Measurements from ENCODE around the gene GET3.
"Not testable (repeated sequence)": the region's sequence is repeated elsewhere in the genome, so short reads cannot be mapped to it uniquely, and the experiment has no call there.

GET3 gene

DNA sequence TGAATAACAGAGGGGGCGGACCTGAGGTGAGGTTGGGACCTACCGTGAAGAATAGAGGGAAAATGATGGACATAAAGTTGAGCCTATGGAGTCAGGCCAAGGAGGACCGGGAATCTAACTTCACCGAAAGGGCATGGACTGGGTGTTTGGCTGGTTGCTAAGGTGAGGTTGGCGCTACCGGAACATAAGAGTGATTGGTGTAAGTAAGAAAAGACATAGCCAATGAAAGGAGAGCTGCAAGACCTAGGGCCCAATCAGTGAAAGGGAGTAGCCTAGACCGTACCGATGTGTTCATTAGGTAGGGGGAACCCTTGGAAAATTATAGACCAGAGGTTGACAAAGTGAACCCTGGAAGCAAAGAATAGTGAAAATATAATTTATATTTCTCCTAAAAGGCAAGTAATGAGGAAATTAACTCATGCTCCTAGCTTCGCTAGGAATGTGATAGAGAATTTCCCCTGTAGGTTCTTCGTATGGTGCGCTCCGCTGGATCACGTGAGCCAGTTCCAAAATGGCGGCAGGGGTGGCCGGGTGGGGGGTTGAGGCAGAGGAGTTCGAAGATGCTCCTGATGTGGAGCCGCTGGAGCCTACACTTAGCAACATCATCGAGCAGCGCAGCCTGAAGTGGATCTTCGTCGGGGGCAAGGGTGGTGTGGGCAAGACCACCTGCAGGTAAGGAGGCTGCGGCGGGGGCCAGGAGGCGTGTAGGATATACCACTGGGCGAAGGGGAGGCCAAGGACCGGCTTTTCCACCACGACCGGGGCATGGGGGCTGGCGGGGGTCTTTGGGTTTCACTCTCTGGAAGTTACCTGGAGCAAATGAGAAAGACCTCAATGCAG lies at the start of gene GET3:
Gene GET3 (plus strand): TSS at position 503 of the 840 bp plus-strand sequence. CDS start 9 bp downstream, at position 512.
- Mint-ChIP-seq H3K9me3 (no peaks in the 10 kb centered on the region), H3K27me3 (no peaks in the 10 kb centered on the region), H3K27ac (peak within 1 kb of the TSS; percentile 100), H3K36me3 (ENCODE audit: low read depth) (peaks cover 32% of the 10 kb centered on the region), H3K4me3 (peak within 1 kb of the TSS; percentile 100), H3K4me1 (ENCODE audit: low read depth) (peaks cover 44% of the 10 kb centered on the region)

GRCh38 chr19:12689012-12689411 lies 48.3 kb upstream of the GET3 start:
- H3K9me3 Mint-ChIP-seq: no peaks in the 10 kb centered on the region
- no peak overlapping the region for H3K27ac Mint-ChIP-seq
- peaks cover 4% of the 10 kb centered on the region for H3K36me3 Mint-ChIP-seq (ENCODE audit: low read depth)
- no peak overlapping the region for H3K4me3 Mint-ChIP-seq
- no peaks in the 10 kb centered on the region for H3K4me1 Mint-ChIP-seq (ENCODE audit: low read depth)
- no peaks in the 10 kb centered on the region for H3K27me3 Mint-ChIP-seq

DNA sequence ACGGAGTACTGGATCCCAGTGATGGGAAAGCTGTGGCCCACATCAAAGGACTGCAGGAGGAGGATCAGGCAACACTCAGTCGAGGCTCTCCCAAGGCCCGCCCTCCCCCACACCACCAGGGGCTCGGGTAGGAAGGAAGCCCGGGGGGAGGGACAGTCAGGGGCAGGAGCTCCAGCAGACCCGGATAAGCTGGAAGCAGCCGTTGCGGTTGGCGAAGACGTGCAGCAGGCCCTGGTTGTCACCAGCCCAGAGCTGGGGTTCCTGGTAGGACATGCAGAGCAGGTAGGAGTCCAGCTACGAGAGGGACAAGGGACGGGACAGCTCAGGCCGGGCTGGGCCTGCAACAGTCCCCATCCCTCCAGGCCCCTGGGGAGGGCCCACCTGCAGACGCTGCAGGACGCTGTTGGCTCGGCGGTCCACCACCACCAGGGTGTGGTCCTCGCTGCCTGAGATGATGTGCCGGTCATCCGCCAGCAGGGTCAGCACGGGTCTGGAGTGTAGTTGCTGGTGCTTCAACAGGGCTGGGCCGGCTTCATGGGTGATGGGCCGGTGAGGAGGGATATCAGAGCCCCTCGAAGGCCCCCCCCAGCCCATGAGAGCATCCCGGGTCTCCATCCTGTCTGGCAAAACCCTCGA lies 47.6 kb upstream of the GET3 start:
- H3K36me3 Mint-ChIP-seq (ENCODE audit: low read depth): peaks cover 4% of the 10 kb centered on the region
- no peaks in the 10 kb centered on the region for H3K4me1 Mint-ChIP-seq (ENCODE audit: low read depth)
- no peak overlapping the region for H3K4me3 Mint-ChIP-seq
- no peaks in the 10 kb centered on the region for H3K27me3 Mint-ChIP-seq
- no peak overlapping the region for H3K27ac Mint-ChIP-seq
- no peaks in the 10 kb centered on the region for H3K9me3 Mint-ChIP-seq

DNA sequence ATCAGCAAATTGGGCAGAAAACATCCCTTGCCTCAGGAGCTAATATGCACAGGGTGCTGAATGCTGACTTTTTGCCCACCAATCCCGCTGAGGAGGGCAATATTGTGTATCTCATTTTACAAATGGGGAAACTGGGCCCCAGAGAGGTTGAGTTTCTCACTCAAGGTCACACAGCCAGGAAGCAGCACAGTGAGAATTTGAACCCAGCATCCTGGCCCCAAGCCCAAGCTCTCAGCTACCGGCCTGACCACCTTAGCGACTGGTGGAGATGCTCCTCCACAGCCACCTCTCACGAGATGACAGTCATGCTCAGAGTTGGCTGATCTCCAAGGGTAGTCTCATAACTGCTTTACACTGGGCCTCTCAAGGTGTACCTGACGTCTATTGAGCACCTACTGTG lies 44.3 kb upstream of the GET3 start:
- H3K9me3 Mint-ChIP-seq: no peaks in the 10 kb centered on the region
- H3K4me3 Mint-ChIP-seq: no peak overlapping the region
- H3K27ac Mint-ChIP-seq: no peak overlapping the region
- peaks cover 5% of the 10 kb centered on the region for H3K36me3 Mint-ChIP-seq (ENCODE audit: low read depth)
- no peaks in the 10 kb centered on the region for H3K27me3 Mint-ChIP-seq
- H3K4me1 Mint-ChIP-seq (ENCODE audit: low read depth): peaks cover 12% of the 10 kb centered on the region

GRCh38 chr19:12694641-12695040 lies 42.7 kb upstream of the GET3 start:
- H3K9me3 Mint-ChIP-seq: no peaks in the 10 kb centered on the region

DNA sequence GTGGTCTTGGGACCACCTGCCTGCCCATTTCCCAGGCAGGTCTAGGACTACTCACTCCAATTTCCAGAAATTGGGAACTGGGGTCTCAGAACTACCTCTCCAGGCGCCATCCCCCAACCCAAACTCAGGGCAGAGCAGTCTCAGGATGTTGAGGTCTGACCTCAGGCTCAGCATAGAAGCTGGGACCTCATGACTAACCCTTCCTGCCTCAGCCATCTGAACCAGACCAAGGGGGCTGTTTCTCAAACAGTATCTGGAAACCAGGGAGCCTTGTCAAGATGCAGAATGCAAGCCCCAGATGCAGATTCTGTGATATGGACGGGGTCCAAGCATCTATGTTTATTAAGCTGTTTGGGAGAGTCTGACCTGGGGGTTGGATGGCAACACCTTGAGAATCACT lies 42.2 kb upstream of the GET3 start:
- H3K27me3 Mint-ChIP-seq: no peaks in the 10 kb centered on the region
- H3K9me3 Mint-ChIP-seq: no peaks in the 10 kb centered on the region
- peak overlapping the region; percentile 23 for H3K4me3 Mint-ChIP-seq
- H3K27ac Mint-ChIP-seq: no peak overlapping the region
- H3K36me3 Mint-ChIP-seq (ENCODE audit: low read depth): peaks cover 14% of the 10 kb centered on the region
- peaks cover 16% of the 10 kb centered on the region for H3K4me1 Mint-ChIP-seq (ENCODE audit: low read depth)

More at GRCh38 chr19:12694641-12695040, 42.7 kb upstream of the GET3 start:
- Mint-ChIP-seq H3K27me3 (no peaks in the 10 kb centered on the region), H3K4me1 (ENCODE audit: low read depth) (peaks cover 16% of the 10 kb centered on the region), H3K4me3 (no peak overlapping the region), H3K36me3 (ENCODE audit: low read depth) (peaks cover 12% of the 10 kb centered on the region), H3K27ac (no peak overlapping the region)

DNA sequence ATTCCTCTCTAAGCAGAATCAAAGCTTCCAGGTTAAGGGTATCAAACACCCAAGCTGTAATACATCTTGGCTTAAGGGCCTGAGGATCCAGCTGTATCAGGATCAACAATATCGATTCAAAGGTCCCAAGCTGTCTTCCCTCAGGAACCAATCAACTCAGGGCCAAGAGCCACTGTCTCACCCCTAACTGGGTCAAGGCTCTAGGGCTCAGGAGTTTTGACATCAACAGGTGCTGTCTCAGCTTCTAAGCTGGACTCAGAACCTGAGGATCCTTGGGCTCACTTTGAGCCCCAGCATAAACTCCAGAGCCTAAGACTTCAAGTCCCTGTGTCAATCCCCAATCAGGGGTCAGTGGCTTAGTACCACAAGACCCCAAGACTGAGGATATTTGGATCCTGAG lies 41.8 kb upstream of the GET3 start:
- H3K36me3 Mint-ChIP-seq (ENCODE audit: low read depth): peaks cover 14% of the 10 kb centered on the region
- H3K27ac Mint-ChIP-seq: peak overlapping the region; percentile 70
- peak overlapping the region; percentile 85 for H3K4me3 Mint-ChIP-seq
- H3K9me3 Mint-ChIP-seq: no peaks in the 10 kb centered on the region
- H3K4me1 Mint-ChIP-seq (ENCODE audit: low read depth): peaks cover 16% of the 10 kb centered on the region
- no peaks in the 10 kb centered on the region for H3K27me3 Mint-ChIP-seq

GRCh38 chr19:12695997-12696365 lies 41.3 kb upstream of the GET3 start:
- Mint-ChIP-seq H3K27me3 (no peaks in the 10 kb centered on the region), H3K4me1 (ENCODE audit: low read depth) (peaks cover 16% of the 10 kb centered on the region), H3K36me3 (ENCODE audit: low read depth) (peaks cover 18% of the 10 kb centered on the region), H3K27ac (peak overlapping the region; percentile 92), H3K4me3 (peak overlapping the region; percentile 85), H3K9me3 (no peaks in the 10 kb centered on the region)

DNA sequence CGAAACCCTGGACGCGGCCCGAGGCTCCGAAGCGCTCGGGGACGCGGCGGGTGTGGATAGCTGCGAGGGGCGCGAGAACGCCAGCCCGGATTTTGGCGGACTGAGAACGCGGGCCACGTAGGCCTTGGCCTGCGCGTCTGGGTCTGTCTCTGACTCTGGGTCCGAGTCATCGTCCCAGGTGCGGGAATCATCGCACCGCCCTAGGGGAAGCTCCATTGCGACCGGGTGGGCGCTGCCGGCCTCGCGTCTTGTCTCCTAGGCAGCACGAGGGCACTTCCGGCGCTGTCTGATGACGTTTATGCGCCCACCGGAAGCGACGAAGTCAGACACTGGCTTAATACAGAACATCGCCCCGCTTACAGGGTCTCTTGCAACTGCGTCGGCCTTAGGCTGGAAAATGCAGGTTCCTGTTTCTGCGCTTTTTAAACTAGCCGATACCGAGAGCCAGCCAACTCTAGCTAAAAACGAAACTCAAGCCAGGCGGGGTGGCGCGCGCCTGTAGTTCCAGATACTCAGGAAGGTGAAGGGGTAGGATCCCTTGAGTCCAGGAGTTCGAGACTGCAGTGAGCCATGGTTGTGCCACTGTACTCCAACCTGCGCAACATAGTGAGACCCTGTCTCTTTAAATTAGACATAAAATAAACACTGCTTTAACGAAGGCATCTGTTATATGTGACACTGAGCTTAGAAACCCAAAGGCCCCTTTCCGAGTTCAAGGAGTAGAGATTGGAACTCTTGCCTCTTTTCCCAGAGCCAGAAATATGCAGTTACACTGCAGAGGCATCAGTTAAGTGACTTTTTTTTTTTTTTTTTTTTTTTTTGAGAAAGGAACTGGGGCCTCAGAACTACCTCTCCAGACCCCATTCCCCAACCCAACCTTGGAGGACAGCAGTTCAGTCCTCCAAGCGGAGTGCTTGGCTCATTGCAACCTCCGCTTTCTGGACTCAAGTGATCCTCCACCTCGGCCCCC lies 40.6 kb upstream of the GET3 start, which contains the start of gene FBXW9:
Gene FBXW9 (minus strand): TSS at position 266 of the 970 bp plus-strand sequence. CDS start 50 bp downstream, at position 216.
- Mint-ChIP-seq H3K36me3 (ENCODE audit: low read depth) (peaks cover 20% of the 10 kb centered on the region), H3K9me3 (no peaks in the 10 kb centered on the region), H3K27ac (peak within 1 kb of the TSS; percentile 92), H3K4me1 (ENCODE audit: low read depth) (peaks cover 16% of the 10 kb centered on the region), H3K27me3 (no peaks in the 10 kb centered on the region), H3K4me3 (peak within 1 kb of the TSS; percentile 85)

- H3K36me3 Mint-ChIP-seq (ENCODE audit: low read depth): peaks cover 25% of the 10 kb centered on the region
- not testable (repeated sequence) for H3K27ac Mint-ChIP-seq, H3K27me3 Mint-ChIP-seq, H3K9me3 Mint-ChIP-seq
- peak overlapping the region; percentile 85 for H3K4me3 Mint-ChIP-seq
- peaks cover 16% of the 10 kb centered on the region for H3K4me1 Mint-ChIP-seq (ENCODE audit: low read depth)
Measured at GRCh38 chr19:12697425-12697824, 39.9 kb upstream of the GET3 start.

- Mint-ChIP-seq H3K36me3 (ENCODE audit: low read depth) (peaks cover 32% of the 10 kb centered on the region), H3K4me1 (ENCODE audit: low read depth) (peaks cover 16% of the 10 kb centered on the region), H3K9me3 (no peaks in the 10 kb centered on the region), H3K4me3 (peak overlapping the region; percentile 65), H3K27ac (peak overlapping the region; percentile 82), H3K27me3 (no peaks in the 10 kb centered on the region)
Measured at GRCh38 chr19:12698138-12698537, 39.2 kb upstream of the GET3 start.

- peaks cover 61% of the 10 kb centered on the region for H3K36me3 Mint-ChIP-seq (ENCODE audit: low read depth)
- no peak overlapping the region for H3K4me3 Mint-ChIP-seq
- H3K27me3 Mint-ChIP-seq: no peaks in the 10 kb centered on the region
- H3K4me1 Mint-ChIP-seq (ENCODE audit: low read depth): peaks cover 11% of the 10 kb centered on the region
- no peak overlapping the region for H3K27ac Mint-ChIP-seq
- H3K9me3 Mint-ChIP-seq: no peaks in the 10 kb centered on the region
Measured at GRCh38 chr19:12701596-12702282, 35.6 kb upstream of the GET3 start.

GRCh38 chr19:12703046-12703445 lies 34.3 kb upstream of the GET3 start:
- Mint-ChIP-seq H3K36me3 (ENCODE audit: low read depth) (peaks cover 65% of the 10 kb centered on the region), H3K27ac (no peak overlapping the region), H3K9me3 (no peaks in the 10 kb centered on the region), H3K4me3 (no peak overlapping the region), H3K27me3 (no peaks in the 10 kb centered on the region), H3K4me1 (ENCODE audit: low read depth) (peaks cover 3% of the 10 kb centered on the region)

GRCh38 chr19:12705169-12705568 lies 32.1 kb upstream of the GET3 start:
- Mint-ChIP-seq H3K9me3 (no peaks in the 10 kb centered on the region), H3K27me3 (no peaks in the 10 kb centered on the region), H3K4me3 (no peak overlapping the region), H3K36me3 (ENCODE audit: low read depth) (peaks cover 55% of the 10 kb centered on the region), H3K27ac (peak overlapping the region; percentile 11), H3K4me1 (ENCODE audit: low read depth) (no peaks in the 10 kb centered on the region)
